CD4-positive, alpha-beta T cell (primary cell): Measurements from ENCODE around the gene SHISA6. TPM values are rescaled to one million over a fixed set of nuclear protein-coding genes. Genes with fewer than 3 reads are reported as not detected.

Experiments
- ATAC-seq: fragments of 200-7000 bp; cut with Tn5 transposase; one replicate; pipeline ENCODE4 v1.10.0; 2022; ENCODE audit warnings: mild to moderate bottlenecking; ENCODE audit not compliant: poor library complexity
- CTCF ChIA-PET: fragments of 350-600 bp; sonication (Branson Sonifier 250); formaldehyde crosslinking; loops from one replicate; lab custom pipeline; 2021; ENCODE audit warnings: antibody characterized with exemption, inconsistent platforms; lab: Charles Lee
- POLR2A ChIA-PET: fragments of 350-600 bp; sonication (Branson Sonifier 250); formaldehyde crosslinking; loops from one replicate; lab custom pipeline; 2021; ENCODE audit warnings: antibody characterized with exemption, inconsistent platforms; lab: Charles Lee
- DNase-seq, 14 experiments: peaks; one replicate each; pipeline ENCODE4 v3.0.0-alpha.2; 2013 to 2020; ENCODE audit warnings: mixed read lengths in 2 of 14
- H3K27ac ChIP-seq, 2 donors: one replicate each; pipeline versions ENCODE4 v1.5.1 to v1.7.0; 2013; ENCODE audit warnings: low read length in 2 of 2, low read depth in 1 of 2, mild to moderate bottlenecking in 1 of 2
- H3K27me3 ChIP-seq, 2 experiments: 1 replicate in 1 of 2; 2 replicates in 1 of 2; pipeline versions ENCODE4 v1.6.1 to v1.7.0; 2013; ENCODE audit warnings: low read length in 2 of 2, control low read depth in 1 of 2, mild to moderate bottlenecking in 1 of 2, moderate library complexity in 1 of 2; ENCODE audit not compliant: insufficient read depth in 2 of 2, control insufficient read depth in 1 of 2
- H3K36me3 ChIP-seq: one replicate; pipeline ENCODE4 v1.6.1; 2013; ENCODE audit warnings: low read length, control low read depth; ENCODE audit not compliant: insufficient read depth
- H3K4me1 ChIP-seq: one replicate; pipeline ENCODE4 v1.6.1; 2013; ENCODE audit warnings: low read length, control low read depth; ENCODE audit not compliant: insufficient read depth
- H3K4me3 ChIP-seq: one replicate; pipeline ENCODE4 v1.5.1; 2013; ENCODE audit warnings: mild to moderate bottlenecking, low read length, moderate library complexity
- H3K9me3 ChIP-seq, 2 experiments: 1 replicate in 1 of 2; 2 replicates in 1 of 2; pipeline versions ENCODE4 v1.6.1 to v1.7.0; 2013; ENCODE audit warnings: low read length in 2 of 2, mild to moderate bottlenecking in 2 of 2, control low read depth in 1 of 2, moderate library complexity in 1 of 2; ENCODE audit not compliant: control insufficient read depth in 1 of 2, insufficient read depth in 1 of 2
- H3K27ac Mint-ChIP-seq: one replicate; pipeline ENCODE4 v1.8.0; 2020; ENCODE audit warnings: mixed read lengths
- H3K27me3 Mint-ChIP-seq: one replicate; pipeline ENCODE4 v1.8.0; 2021; ENCODE audit warnings: mixed read lengths
- H3K36me3 Mint-ChIP-seq: one replicate; pipeline ENCODE4 v1.8.0; 2021; ENCODE audit warnings: low read depth, mixed read lengths
- H3K4me1 Mint-ChIP-seq: one replicate; pipeline ENCODE4 v1.8.0; 2021; ENCODE audit warnings: low read depth, mixed read lengths
- H3K4me3 Mint-ChIP-seq: one replicate; pipeline ENCODE4 v1.8.0; 2020; ENCODE audit warnings: mild to moderate bottlenecking, mixed read lengths
- H3K9me3 Mint-ChIP-seq: one replicate; pipeline ENCODE4 v1.8.0; 2020; ENCODE audit warnings: mixed read lengths
- CTCF ChIP-seq: fragments of 200-600 bp; IDR thresholded peaks from one replicate; pipeline ENCODE4 v1.8.0; 2022; ENCODE audit warnings: antibody characterized with exemption, mild to moderate bottlenecking
- intact Hi-C, 2 experiments: fragments of 100-400 bp; cut with DNase I in 1 of 2; cut with micrococcal nuclease in 1 of 2; formaldehyde crosslinking; loops; one replicate each; pipeline versions ENCODE4 v1.15.1 to v1.9.0; 2023 to 2025; cut with DNase I, micrococcal nuclease
- total RNA-seq, 174 experiments: library from RNA in 2 of 174; stranded (reverse) in 2 of 174; gene quantifications; one replicate each; pipeline ENCODE4 v1.2.3 and lab custom pipeline; 2021 to 2026

The SHISA6 gene
- total RNA-seq, 2 experiments from 2014 or later = not detected

GRCh38 chr17:11251561-11252107 is 10.6 kb downstream of the SHISA6 start:
- Mint-ChIP-seq H3K4me1 (no peaks in the 10 kb centered on the region), H3K4me3 (no peak overlapping the region), H3K36me3 (no peaks in the 10 kb centered on the region), H3K27me3 (no peaks in the 10 kb centered on the region), H3K9me3 (peaks cover 3% of the 10 kb centered on the region), H3K27ac (no peak overlapping the region)
- peaks cover 0 to 12% of the 10 kb centered on the region in 2 experiments for H3K9me3 ChIP-seq
- ChIA-PET CTCF (no interaction called here), POLR2A (no interaction called here)
- no peak overlapping the region for H3K27ac ChIP-seq
- no peaks in the 10 kb centered on the region for H3K27me3 ChIP-seq
- no peak overlapping the region for H3K4me3 ChIP-seq
- ATAC-seq = no peak
- intact Hi-C loops = no loop called here
- TF ChIP-seq CTCF = no peak
- H3K36me3 ChIP-seq = no peaks in the 10 kb centered on the region
- H3K4me1 ChIP-seq = no peaks in the 10 kb centered on the region
- no peak for DNase-seq

GRCh38 chr17:11252146-11252545 is 11.1 kb downstream of the SHISA6 start:
- no peak for DNase-seq
- no peak for ATAC-seq
- Histone ChIP-seq H3K27me3 (no peaks in the 10 kb centered on the region), H3K4me1 (no peaks in the 10 kb centered on the region), H3K4me3 (no peak overlapping the region), H3K27ac (no peak overlapping the region), H3K9me3 (peaks cover 0 to 15% of the 10 kb centered on the region in 2 experiments), H3K36me3 (no peaks in the 10 kb centered on the region)
- H3K9me3 Mint-ChIP-seq = peaks cover 6% of the 10 kb centered on the region
- H3K27me3 Mint-ChIP-seq = no peaks in the 10 kb centered on the region
- CTCF ChIA-PET = no interaction called here
- no peak overlapping the region for H3K4me3 Mint-ChIP-seq
- intact Hi-C loops = no loop called here
- POLR2A ChIA-PET = no interaction called here
- no peaks in the 10 kb centered on the region for H3K4me1 Mint-ChIP-seq
- TF ChIP-seq CTCF = no peak
- H3K27ac Mint-ChIP-seq = no peak overlapping the region
- no peaks in the 10 kb centered on the region for H3K36me3 Mint-ChIP-seq

- no peak for DNase-seq
- no peak overlapping the region for H3K4me3 Mint-ChIP-seq
- peaks cover 12% of the 10 kb centered on the region for H3K9me3 Mint-ChIP-seq
- intact Hi-C loops = no loop called here
- ATAC-seq = no peak
- no peak overlapping the region for H3K27ac ChIP-seq
- H3K27ac Mint-ChIP-seq = no peak overlapping the region
- no peak overlapping the region for H3K4me3 ChIP-seq
- ChIA-PET POLR2A (no interaction called here), CTCF (no interaction called here)
- no peaks in the 10 kb centered on the region for H3K36me3 ChIP-seq
- no peaks in the 10 kb centered on the region for H3K4me1 ChIP-seq
- peaks cover 0 to 14% of the 10 kb centered on the region in 2 experiments for H3K9me3 ChIP-seq
- H3K36me3 Mint-ChIP-seq = no peaks in the 10 kb centered on the region
- no peaks in the 10 kb centered on the region for H3K27me3 Mint-ChIP-seq
- no peaks in the 10 kb centered on the region for H3K27me3 ChIP-seq
- no peak for TF ChIP-seq CTCF
- no peaks in the 10 kb centered on the region for H3K4me1 Mint-ChIP-seq
These were observed 15.9 kb downstream of the SHISA6 start for GRCh38 chr17:11256877-11257276.
